ENCODE data around the gene INIP. TPM values are rescaled to one million over a fixed set of nuclear protein-coding genes. Genes with fewer than 3 reads are reported as not detected.

The INIP gene, protein sequence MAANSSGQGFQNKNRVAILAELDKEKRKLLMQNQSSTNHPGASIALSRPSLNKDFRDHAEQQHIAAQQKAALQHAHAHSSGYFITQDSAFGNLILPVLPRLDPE
- polyA plus RNA-seq (2011; rRNA removed) (20.2 and 29.2 TPM in 2 replicates), polyA minus RNA-seq (2011; rRNA and poly(A)+ RNA removed) (26.9 and 37.4 TPM in 2 replicates)

- peak within 1 kb of the TSS; percentile 95 for H3K4me3 ChIP-seq (ENCODE audit: low read depth, low read length)
- DNase-seq (ENCODE audit: low read depth, low spot score) = peak; percentile 84
- H3K27me3 ChIP-seq (ENCODE audit: control insufficient read depth, insufficient read depth, low read length) = no peaks in the 10 kb centered on the region
- H3K9me3 ChIP-seq (ENCODE audit: control insufficient read depth, insufficient read depth, low read length) = no peaks in the 10 kb centered on the region; the same call in 1 of the 2 replicates
- ChIA-PET CTCF (interaction anchor here (0.6 to 2.3 kb wide), 8 partner anchors 12 to 1758 kb away, joined by 3 to 8 read pairs (median 4); partner anchors contain the start of genes HSDL2 and PTBP3), POLR2A (interaction anchor here (0.6 to 1.8 kb wide), 6 partner anchors 33 to 338 kb away, joined by 3 to 8 read pairs (median 4); partner anchors contain the start of genes KIAA1958 and SNX30)
- TF ChIP-seq CTCF (IDR thresholded peaks at IDR 0.05; ENCODE audit: low read depth, low read length) = no peak
- H3K27ac ChIP-seq (ENCODE audit: low read depth, low read length) = peak within 1 kb of the TSS; percentile 47
Observed at GRCh38 chr9:112717661-112718331, at the start of gene INIP. INIP (minus strand) TSS chr9:112718117; CDS start chr9:112716485, 1,632 bp downstream.

DNA sequence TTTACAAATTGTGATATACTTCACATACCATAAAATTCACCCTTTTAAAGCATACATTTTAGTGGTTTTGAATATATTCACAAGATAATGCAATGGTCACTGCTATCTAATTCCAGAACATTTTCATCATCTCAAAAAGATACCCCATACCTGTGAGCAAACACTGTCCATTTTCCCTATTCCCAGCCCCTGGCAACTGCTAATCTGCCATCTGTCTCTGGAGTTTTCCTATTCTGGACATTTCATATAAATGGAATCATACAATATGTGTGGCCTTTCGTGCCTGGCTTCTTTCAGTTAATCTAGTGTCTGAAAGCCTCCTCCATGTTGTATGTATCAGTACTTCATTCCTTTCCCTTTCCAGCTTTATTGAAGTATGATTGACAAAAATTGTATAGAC lies 47.4 kb upstream of the INIP start:
- ChIA-PET CTCF (interaction anchor here (0.6 kb wide), 1 partner anchor 386 kb away, joined by 3 read pairs; the partner anchor contains the start of gene HSDL2), POLR2A (no interaction called here)
- Histone ChIP-seq H3K4me3 (ENCODE audit: low read depth, low read length) (no peak overlapping the region), H3K27me3 (ENCODE audit: control insufficient read depth, insufficient read depth, low read length) (no peaks in the 10 kb centered on the region), H3K9me3 (ENCODE audit: control insufficient read depth, insufficient read depth, low read length) (no peaks in the 10 kb centered on the region), H3K27ac (ENCODE audit: low read depth, low read length) (no peak overlapping the region)
- no peak for DNase-seq (ENCODE audit: low read depth, low spot score)
- no peak for TF ChIP-seq CTCF (IDR thresholded peaks at IDR 0.05; ENCODE audit: low read depth, low read length)

GRCh38 chr9:112764837-112765236 lies 46.9 kb upstream of the INIP start:
- Histone ChIP-seq H3K4me3 (ENCODE audit: low read depth, low read length) (no peak overlapping the region), H3K9me3 (ENCODE audit: control insufficient read depth, insufficient read depth, low read length) (no peaks in the 10 kb centered on the region), H3K27me3 (ENCODE audit: control insufficient read depth, insufficient read depth, low read length) (no peaks in the 10 kb centered on the region), H3K27ac (ENCODE audit: low read depth, low read length) (no peak overlapping the region)
- POLR2A ChIA-PET = interaction anchor here (1.0 kb wide), 1 partner anchor 47 kb away, joined by 3 read pairs; the partner anchor contains the start of gene INIP
- no peak for DNase-seq (ENCODE audit: low read depth, low spot score)
- TF ChIP-seq CTCF (IDR thresholded peaks at IDR 0.05; ENCODE audit: low read depth, low read length) = no peak
- CTCF ChIA-PET = interaction anchor here (0.6 to 1.6 kb wide), 2 partner anchors 138 to 385 kb away, joined by 3 to 4 read pairs; partner anchors contain the start of gene HSDL2

- no peaks in the 10 kb centered on the region for H3K9me3 ChIP-seq (ENCODE audit: control insufficient read depth, insufficient read depth, low read length)
- H3K4me3 ChIP-seq (ENCODE audit: low read depth, low read length) = no peak overlapping the region
- CTCF ChIA-PET = interaction anchor here (1.6 kb wide), 1 partner anchor 138 kb away, joined by 4 read pairs; no protein-coding TSS in a partner anchor
- DNase-seq (ENCODE audit: low read depth, low spot score) = peak; percentile 54
- TF ChIP-seq CTCF (IDR thresholded peaks at IDR 0.05; ENCODE audit: low read depth, low read length) = no peak
- POLR2A ChIA-PET = interaction anchor here (1.0 kb wide), 1 partner anchor 46 kb away, joined by 3 read pairs; the partner anchor contains the start of gene INIP
- H3K27me3 ChIP-seq (ENCODE audit: control insufficient read depth, insufficient read depth, low read length) = no peaks in the 10 kb centered on the region
- no peak overlapping the region for H3K27ac ChIP-seq (ENCODE audit: low read depth, low read length)
Observed at GRCh38 chr9:112764344-112764743, 46.4 kb upstream of the INIP start.

All from AG04450 (cell line).